NCI-H748 treated with DMSO at 0.1 percent for 48 hours (cell line): ENCODE data around the gene HRAS.

ENCODE experiments used
- DNase-seq: peaks from one replicate; lab custom pipeline; 2025; lab: John Stamatoyannopoulos, UW

HRAS gene

GRCh38 chr11:553083-553987 is 18.0 kb upstream of the HRAS start:
- no peak for DNase-seq

- no peak for DNase-seq
Measured at GRCh38 chr11:551596-551995, 16.2 kb upstream of the HRAS start.

- DNase-seq, result no peak
Measured at GRCh38 chr11:551131-551530, 15.8 kb upstream of the HRAS start.

- no peak for DNase-seq
Measured at GRCh38 chr11:550746-551085, 15.3 kb upstream of the HRAS start.

DNA sequence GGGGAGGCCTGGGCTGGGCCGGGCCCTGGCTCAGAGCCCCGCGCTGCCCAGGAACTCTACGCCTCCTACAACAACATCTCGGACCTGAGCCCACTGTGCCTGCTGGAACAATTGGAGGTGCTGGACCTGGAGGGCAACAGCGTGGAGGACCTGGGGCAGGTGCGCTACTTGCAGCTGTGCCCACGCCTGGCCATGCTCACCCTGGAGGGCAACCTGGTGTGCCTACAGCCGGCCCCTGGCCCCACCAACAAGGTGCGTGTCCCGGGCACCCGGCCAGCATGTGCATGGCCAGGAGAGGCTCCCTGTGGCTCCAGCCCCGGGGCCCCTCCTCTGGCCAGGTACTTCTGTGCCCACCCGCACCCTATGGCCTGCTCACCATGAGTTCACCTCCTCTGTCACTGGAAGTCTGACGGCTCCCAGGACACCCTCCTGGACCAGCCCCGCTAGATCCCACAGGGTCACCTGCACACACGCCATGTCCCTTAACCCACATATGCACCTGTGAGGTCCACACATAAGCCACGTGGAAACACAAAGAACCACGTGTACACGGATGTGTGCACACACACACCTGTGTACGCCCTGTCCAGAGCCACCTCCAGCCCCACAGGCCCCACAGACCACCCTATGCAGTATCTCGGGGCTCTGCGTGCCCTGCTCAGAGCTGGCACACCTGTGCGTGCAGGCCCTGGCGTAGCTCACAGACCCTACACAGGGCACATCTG is 14.8 kb upstream of the HRAS start:
- no peak for DNase-seq

DNA sequence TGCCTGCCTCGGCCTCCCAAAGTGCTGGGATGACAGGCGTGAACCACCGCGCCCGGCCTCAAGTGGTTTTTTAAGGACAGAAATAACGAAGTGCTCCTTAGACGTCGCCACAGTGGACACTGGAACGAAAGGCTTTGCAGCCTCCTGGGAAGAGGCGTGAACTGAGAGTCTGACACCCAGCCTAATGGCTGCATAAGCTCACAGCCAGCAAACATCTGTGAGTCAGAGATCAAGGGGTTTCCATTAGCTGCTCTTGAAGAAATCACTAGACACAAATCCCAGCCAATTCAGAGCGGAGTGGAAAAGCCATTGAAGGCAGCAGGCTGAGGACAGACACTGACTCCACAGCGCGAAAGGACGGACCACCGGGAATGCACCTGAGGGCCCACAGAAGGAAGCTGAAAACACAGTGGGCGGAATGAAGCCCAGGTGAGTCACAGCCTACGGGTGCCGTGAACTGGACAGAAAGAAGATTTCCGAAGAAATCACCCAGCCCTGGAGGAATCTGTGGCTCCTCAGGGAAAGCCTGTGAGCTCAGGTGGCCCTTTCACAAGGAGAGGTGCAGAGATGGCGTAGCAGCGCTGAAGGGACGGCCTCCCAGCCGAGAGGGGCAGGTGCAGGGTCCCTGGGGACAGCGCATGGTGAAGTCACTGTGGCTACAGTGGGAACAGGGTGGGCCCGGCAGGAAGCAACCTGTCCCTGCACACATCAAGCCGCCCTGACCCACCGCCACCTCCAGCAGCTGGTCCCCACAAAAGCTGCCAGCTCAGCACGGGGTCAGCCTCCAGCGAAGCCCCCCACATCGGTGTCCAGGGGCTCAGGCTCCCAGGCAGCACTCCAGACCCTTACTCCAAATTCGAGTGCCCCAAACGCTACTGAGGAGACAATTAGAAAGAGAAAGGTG is 13.6 kb upstream of the HRAS start:
- no peak for DNase-seq

GRCh38 chr11:545171-545570 is 9.8 kb upstream of the HRAS start:
- DNase-seq, result no peak

GRCh38 chr11:544817-545166 is 9.4 kb upstream of the HRAS start:
- DNase-seq, result no peak

- DNase-seq, result no peak
Measured at GRCh38 chr11:541433-541885, 6.1 kb upstream of the HRAS start.

DNA sequence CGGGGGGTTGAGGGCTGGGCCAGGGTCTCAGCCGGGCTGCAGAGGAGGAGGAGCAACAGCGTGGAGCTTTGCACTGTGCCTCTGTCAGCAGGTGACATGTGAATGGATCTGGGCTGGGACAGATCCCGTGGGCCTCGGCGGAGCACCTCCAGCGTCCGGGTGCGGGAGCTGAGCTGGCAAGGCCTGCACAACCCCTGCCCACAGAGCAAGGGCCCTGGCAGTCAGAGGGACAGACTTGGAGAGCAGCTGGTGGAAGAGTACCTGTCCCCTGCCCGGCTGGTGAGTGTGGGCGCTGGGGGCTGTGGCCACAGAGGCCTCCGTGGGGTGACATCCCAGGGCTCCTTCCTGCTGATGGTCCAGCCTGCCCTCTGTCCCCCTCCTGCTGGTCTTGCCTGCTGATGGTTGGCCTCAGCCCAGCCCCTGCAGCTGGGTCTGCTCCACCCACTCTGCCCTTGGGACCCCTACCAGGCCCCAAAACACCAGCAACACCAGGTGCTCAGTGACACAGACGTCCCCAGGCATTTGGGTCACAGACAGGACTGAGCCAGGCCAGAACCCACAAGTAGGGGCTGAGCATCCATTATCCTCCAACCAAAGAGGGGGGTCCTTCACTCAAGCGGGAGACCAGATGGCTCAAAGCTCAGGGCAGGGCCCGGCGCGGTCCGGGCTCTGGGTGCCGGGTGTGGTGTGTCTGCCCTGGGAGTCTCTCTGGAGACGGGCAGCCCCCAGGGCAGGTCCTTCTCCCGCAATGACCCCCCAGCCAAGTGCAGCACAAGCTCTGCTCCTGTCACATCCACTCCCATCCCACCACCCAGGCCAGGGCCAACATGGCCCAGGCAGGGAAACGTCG is 5.4 kb upstream of the HRAS start:
- no peak for DNase-seq

- no peak for DNase-seq
Measured at GRCh38 chr11:539971-540481, 4.7 kb upstream of the HRAS start.

- DNase-seq, result no peak
Measured at GRCh38 chr11:538431-539051, 3.2 kb upstream of the HRAS start.

DNA sequence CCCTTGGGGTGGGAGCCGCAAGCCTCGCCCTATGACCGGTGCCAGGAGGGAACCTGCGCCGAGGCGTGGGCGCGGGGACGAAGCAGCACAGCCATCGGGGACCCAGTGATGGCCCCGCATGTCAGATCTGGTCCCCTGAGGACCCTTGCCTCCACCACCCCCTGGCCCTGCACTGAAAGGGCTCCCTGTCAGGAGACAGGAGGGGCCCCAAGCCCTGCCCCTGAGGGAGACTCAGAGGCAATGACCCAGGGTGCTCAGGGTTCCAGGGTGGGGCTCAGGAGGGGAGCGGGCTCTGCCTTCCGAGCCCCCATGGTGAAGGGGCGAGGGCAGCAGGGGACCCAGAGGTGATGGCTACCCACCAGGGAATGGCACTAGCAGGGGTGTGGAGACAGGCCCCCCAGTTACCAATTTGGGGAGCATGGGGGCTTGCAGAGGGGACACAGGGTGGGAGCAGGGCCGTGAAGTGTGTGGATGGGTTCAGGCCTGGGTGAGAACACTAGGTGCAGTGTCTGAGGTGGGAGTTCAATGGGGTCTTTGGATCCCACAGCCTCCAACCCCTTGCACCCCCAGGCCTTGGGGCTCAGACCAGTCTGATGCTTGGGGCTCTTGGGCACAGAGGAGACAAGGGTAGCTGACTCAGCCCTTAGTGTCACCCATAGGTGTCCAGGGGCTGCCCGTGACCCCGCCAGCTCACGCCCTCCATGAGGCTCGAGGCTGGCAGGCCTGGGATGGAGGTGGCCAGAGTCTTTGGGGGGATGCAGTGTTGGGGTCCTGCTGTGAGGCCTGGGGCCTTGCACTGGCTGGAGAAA is 2.5 kb upstream of the HRAS start:
- no peak for DNase-seq

- DNase-seq, result peak; percentile 67
Measured at GRCh38 chr11:536841-537621, 1.7 kb upstream of the HRAS start, which contains the start of gene LRRC56. TSS of gene LRRC56 (plus strand) at chr11:537527. CDS start at chr11:540685, 3,158 bp downstream.

DNA sequence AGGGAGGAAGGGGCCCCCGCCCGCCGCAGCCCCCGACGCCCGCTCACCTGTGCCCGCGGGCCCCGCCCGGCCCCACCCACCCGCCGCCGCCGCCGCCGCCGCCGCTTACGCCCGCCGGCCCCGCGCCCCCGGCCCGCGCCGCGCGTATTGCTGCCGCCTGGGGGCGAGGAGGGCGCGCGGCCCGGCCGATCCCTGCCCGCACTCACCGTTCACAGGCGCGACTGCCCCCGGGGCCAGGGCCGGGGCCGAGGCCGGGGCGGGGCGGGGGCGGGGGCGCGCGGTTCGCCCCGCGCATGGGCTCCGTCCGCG is 212 bp downstream of the HRAS start:
- DNase-seq, result no peak

DNA sequence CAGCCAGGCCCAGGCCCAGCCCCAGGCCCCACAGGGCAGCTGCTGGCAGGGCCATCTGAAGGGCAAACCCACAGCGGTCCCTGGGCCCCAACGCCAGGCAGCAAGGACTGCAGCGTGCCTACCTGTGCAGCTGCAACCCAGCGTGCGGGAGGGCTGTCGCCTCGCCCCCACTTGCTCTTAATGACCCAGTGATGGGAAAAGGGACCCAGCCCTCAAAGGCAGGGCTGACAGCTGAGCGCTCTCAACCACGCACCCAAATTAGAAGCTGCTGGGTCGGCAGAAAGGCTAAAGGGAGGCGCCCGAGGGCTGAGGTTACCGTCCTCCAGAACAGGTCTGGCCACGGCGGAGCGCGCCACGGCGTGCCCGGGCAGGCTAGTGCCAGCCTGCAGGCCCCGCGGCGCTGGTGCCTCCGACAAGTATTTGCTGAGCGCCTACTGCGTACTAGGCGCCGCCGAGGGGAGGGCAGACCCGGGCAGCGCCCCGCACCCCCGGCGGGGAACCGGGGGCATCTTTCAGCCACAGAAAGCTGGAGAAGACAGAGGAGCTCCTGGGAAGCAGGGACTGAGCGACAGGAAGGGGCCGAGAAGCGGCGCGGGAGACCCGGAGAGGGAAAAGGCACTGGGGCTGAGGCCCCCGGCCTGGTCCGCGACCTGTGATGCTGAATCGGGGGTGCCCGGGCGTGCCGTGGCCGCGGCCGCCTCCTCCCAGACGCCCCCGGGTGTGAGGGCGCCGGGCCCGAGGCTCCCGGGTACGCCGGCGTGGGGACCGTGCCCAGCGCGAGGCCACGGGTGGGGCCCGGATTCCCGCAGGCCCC is 773 bp downstream of the HRAS start:
- DNase-seq, result no peak

DNA sequence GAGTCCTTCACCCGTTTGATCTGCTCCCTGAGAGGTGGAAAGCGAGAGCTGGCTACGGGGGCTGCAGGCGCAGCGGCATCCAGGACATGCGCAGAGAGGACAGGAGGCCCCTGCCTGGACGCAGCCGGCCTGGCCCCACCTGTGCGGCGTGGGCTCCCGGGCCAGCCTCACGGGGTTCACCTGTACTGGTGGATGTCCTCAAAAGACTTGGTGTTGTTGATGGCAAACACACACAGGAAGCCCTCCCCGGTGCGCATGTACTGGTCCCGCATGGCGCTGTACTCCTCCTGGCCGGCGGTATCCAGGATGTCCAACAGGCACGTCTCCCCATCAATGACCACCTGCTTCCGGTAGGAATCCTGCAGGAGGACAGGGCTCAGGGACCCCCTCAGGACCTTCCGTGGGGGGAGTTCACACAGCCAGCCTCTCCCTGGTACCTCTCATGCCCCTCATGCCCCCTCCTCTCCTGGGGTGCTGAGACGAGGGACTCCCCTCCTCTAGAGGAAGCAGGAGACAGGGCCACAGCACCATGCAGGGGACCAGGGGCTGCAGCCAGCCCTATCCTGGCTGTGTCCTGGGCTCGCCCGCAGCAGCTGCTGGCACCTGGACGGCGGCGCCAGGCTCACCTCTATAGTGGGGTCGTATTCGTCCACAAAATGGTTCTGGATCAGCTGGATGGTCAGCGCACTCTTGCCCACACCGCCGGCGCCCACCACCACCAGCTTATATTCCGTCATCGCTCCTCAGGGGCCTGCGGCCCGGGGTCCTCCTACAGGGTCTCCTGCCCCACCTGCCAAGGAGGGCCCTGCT is 1.6 kb downstream of the HRAS start:
- no peak for DNase-seq
